Measurements from ENCODE around the gene GRID2.

GRID2 gene

DNA sequence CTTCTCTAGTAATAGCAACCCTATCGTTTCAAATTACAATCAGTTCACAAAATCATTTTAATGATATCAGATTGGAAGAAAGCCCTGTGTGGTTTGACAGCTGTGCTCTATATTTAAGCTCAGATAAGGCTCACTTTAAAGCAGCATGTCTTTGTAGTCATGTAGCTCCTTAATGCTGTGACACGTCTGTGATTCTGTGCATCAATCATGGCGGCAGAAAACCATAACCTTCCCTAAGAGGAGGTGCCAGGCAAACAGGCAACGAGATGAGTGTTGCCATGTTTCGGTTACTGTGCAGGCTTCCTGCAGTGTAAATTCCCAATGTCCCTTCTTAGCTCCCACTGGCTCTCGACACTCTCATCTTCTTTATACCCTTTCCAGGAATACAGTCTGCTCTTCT is 212.7 kb downstream of the GRID2 start:
- FAIRE-seq (no peak), DNase-seq (ENCODE audit: insufficient read length, low spot score) (no peak)

DNA sequence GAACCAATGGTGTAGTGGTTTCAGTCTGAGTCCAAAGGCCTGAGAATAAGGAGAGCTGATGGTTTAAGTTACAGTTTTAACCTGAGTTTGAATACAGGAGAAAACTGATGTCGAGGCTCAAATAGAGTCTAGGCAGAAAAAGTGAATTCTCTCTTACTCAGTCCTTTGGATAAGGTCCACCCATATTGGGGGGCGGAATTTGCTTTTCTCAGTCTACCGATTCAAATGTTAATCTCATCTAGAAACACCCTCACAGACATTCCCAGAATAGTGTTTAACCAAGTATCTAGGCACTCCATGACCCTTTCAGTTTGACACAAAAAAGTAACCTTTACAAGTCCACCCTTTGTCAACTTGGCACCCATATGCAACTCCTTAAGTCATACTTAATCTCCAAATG is 216.0 kb downstream of the GRID2 start:
- DNase-seq (ENCODE audit: insufficient read length, low spot score) (no peak), FAIRE-seq (no peak)

DNA sequence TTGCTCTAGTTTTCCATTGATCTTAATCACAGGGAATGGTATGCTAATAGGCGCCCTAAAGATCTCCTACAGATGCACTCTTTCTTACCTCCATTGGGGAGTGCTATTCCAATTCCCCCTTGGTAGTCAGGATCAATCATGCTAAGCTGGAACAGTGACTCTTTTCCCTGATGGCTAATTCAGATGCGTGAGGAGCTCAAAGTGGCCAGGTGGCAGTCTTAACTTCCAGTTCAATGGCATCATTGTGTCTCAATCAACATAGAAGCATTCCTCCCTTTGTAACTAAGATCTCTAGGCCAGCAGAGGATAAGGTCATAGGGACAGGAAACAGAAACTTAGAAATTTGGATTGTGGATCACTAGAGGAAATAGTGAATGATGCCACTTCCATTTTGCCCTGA is 216.8 kb downstream of the GRID2 start:
- FAIRE-seq (no peak), DNase-seq (ENCODE audit: insufficient read length, low spot score) (no peak)

DNA sequence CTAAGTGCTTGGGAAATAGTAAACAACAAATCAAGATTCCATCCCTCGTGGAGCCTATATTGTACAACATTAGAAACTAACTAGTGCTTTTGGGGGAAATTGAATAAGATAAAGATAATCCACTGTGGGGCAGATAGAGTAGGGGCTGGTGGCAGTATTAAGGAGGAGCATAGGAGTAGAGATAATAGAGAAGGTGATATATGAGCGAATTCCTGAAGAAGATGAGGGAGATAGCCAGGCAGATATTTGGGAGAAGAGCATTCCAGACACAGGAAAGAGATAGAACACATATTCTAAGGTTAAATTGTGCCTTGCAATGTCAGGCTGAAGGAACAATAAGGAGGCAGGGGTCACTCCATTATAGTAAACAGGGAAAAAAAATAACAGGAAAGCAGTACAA is 218.2 kb downstream of the GRID2 start:
- DNase-seq (ENCODE audit: insufficient read length, low spot score), result no peak
- no peak for FAIRE-seq

DNA sequence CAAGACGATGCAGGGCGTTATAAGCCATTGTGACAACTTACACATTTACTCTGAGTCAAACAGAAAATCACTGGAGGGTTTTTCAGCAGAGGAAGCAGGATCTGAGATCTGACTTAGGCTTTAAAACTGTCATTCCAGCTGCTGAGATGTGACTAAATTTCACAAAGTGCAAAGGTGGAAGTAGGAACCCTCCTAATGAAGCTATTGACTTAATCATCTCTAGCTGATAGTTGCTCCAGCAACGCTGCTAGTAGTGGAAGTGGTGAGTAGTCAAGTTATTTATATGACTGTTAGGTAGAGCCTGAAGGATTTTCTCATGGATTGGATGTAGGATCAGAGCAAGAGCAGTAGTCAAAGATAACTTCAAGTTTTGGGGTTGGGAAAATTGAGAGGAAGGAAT is 218.6 kb downstream of the GRID2 start:
- no peak for DNase-seq (ENCODE audit: insufficient read length, low spot score)
- no peak for FAIRE-seq

DNA sequence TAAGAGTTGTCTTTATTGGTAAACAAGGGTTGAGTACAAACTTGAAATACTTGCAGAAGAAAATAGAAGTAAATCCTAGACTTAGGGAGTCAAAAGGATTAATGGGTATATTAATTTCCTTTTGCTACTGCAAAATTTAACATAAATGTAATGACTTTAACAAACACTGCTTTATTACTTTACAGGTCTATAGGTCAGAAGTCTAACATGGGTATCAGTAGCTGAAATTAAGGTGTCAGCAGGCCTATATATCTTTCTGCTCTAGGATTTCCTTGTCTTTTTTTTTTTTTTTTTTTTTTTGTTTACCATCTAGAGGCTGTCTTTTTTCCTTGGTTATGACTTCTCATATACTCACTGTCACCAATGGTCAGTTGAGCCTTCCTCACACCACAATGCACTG is 220.4 kb downstream of the GRID2 start:
- DNase-seq (ENCODE audit: insufficient read length, low spot score) (no peak), FAIRE-seq (no peak)

DNA sequence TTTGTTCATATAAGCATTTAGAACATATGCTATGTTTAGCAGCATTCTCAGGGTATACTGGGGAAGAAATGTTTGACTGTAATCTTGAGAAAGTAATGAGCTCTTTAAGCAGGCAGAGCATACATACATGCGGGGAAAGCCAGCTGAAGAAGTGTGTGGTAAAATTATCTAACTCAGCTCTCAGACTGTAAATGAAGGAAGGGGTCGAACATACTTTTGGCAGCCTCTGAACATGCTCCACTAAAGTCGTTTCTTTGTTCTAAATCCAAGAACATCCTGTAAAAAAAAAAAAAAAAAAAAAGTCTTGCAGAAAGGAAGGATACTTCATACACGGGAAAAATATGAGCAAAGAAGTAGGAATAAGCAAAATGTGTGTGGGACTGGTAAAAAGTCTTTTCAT is 224.8 kb downstream of the GRID2 start:
- FAIRE-seq, result no peak
- DNase-seq (ENCODE audit: insufficient read length, low spot score), result no peak

DNA sequence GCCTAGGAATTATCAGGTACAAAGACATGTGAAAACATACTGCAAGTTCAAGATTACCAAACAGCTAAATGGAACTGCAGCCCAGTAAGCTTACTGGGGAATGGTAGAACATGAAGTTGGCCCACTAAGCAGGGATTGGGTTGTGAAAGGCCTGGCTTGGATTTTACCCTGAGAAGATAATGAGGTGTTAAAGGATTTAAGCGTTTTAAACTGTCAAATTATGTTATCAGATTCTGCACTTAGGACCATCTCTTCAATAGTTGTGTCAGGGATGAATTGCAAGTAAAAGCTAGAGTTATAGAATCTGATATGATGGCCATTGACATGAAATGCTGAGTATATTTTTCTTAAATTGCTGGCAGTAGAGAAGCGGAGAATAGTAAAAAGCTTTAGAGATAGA is 225.7 kb downstream of the GRID2 start:
- DNase-seq (ENCODE audit: insufficient read length, low spot score) (no peak), FAIRE-seq (no peak)

DNA sequence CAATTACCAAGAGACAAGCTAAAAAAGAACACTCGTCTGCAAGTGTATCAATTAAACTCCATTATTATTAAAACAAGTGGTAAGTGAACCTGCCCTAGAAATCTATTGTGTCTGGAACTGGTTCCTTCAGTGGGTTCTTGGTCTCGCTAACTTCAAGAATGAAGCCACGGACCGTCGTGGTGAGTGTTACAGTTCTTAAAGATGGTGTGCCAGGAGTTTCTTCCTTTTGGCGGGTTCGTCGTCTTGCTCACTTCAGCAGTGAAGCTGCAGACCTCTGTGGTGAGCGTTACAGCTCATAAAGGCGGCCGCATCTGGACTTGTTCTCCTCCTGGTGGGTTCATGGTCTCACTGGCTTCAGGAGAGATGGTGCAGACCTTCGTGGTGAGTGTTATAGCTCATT is 231.8 kb downstream of the GRID2 start:
- FAIRE-seq, result no peak
- DNase-seq (ENCODE audit: insufficient read length, low spot score), result no peak

DNA sequence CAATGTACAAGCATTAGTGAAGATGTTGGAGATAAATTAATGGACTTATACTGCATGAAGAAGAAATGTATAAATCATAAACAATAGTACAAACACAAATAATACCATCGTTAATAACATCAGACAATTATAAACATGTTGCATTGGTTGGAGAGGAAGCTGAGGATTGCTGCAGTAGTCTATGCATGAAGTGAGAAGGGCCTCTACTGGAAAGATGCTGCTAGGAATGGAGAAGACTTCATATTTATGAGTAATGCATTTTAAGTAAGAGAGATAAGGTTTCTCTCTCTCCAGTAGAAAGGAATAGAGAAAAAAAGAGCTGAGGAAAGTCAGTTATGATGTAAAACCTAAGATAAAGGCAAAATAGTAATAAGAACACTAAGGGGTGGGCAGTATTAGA is 247.8 kb downstream of the GRID2 start:
- FAIRE-seq (no peak), DNase-seq (ENCODE audit: insufficient read length, low spot score) (no peak)

DNA sequence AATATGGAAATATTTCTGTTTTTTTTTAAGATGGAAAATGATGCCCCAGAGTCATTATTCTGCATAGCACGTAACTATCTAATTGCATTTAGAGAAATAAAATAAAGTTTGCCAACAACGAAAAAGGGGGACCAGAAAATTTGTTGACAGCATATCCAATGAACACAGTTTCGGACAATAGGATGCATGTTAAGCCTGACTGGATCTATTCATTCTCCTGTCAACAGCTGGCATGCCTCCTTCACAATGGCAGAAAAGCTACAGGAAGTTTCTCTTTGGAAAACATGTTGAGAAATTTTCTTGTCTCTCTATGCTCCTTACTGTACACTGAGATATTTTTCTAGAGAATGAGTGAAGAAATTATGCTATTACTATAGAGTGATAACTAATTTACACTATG is 262.5 kb downstream of the GRID2 start:
- FAIRE-seq, result no peak
- no peak for DNase-seq (ENCODE audit: insufficient read length, low spot score)

DNA sequence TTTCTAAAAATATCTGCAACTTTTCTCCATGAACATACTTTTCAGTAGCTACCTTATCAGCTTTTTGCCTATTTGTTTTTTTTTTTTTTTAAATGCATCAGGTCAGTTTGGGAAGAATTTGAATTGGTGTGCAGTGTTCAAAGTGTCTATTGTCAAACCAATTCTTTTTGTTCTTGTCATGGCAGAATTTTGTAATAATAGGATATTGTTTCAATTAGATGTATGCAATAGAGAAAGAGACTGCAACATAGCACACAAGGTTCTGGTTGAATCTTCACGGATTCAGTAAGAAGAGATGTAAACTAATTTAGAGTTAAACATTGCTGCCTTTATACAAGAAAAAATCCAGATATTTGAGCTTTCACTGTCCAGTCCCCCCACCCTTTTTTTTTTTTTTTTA is 277.1 kb downstream of the GRID2 start:
- DNase-seq (ENCODE audit: insufficient read length, low spot score) (no peak), FAIRE-seq (no peak)

DNA sequence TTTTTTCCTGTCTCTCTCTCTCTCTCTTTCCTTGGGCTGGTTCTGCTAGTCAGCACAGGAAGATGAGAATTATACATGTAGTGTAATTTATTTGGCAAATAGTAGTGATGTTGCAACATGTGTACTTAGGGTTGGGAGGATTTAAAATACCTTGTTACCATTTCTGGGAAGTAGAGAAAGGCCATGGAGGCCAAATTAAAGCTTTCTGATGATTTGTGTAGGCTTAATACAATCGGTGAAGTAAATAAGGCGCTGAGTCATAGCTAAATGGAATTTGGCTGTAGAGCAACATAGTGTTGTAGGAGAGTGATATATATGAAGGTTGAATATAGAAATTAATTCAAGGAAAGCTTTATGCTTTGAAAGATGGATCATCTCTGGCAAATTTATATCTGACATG is 295.3 kb downstream of the GRID2 start:
- FAIRE-seq (no peak), DNase-seq (ENCODE audit: insufficient read length, low spot score) (no peak)

DNA sequence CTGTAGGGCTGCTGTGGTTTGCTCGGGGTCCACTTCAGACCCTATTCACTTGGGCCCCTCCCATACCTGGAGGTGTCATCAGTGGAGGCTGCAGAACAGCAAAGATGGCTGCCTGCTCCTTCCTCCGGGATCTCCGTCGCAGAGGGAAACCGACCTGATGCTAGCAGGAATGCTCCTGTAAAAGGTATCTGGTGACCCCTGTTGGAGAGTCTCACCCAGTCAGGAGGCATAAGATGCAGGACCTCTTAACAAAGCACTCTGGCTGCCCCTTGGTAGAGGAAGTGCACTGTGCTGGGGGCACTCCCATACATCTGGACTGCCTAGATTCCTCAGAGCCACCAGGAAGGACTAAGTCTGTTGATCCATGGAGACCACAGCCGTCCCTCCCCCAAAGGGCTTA is 296.9 kb downstream of the GRID2 start:
- no peak for FAIRE-seq
- no peak for DNase-seq (ENCODE audit: insufficient read length, low spot score)

DNA sequence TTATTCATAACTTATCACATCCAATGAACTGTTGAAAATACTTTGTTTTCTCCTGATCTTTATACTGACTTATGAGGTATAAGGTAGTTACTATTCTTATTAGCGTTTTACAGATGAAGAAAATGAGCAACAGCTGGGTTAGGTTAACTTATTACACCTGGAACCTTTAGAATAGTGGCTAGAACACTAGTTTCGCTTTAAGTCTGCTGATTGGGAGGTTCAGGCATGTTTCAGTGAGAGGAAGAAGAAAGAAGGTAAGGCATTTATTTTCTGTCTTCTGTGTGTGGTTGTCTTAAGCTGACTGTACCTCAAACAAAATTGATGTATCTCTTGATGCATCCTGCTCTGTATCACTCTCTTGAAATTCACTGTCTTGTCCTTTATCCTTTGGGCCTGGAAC is 302.5 kb downstream of the GRID2 start:
- DNase-seq (ENCODE audit: insufficient read length, low spot score), result no peak
- no peak for FAIRE-seq

DNA sequence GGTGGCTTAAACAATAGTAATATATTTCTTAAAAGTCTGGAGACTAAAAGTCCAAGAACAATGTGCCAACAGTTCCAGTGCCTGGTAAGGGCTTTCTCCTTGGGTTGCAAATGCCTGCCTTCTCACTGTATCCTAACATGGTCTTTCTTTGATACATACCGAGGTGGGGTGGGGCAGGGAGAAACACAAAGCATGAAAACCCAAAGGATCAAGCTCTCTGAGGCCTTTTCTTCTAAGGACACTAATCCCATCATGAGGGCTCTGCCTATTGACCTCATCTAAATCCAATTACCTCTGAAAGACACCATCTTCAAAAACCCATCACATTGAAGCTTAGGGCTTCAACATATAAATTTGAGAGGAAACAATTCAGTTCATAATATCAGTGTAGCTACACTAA is 311.3 kb downstream of the GRID2 start:
- FAIRE-seq (no peak), DNase-seq (ENCODE audit: insufficient read length, low spot score) (no peak)

DNA sequence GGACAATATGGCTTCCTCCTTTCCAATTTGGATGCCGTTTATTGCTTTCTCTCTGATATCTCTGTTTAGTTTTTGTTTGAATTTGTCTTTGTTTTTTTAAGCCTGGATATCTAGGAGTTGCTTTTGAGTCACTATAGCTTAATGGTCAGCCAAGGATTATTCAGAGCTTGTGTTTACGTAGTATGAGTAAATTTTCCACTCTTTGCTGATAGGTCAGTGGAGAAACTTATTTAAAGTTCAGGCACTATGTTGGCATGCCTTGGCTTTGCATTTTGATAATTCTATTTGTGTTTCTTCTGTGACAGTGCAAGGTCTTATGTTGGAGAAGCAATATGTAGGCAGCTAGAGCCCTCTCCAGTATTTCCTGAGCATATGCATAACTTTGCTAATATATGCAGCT is 315.2 kb downstream of the GRID2 start:
- no peak for FAIRE-seq

DNA sequence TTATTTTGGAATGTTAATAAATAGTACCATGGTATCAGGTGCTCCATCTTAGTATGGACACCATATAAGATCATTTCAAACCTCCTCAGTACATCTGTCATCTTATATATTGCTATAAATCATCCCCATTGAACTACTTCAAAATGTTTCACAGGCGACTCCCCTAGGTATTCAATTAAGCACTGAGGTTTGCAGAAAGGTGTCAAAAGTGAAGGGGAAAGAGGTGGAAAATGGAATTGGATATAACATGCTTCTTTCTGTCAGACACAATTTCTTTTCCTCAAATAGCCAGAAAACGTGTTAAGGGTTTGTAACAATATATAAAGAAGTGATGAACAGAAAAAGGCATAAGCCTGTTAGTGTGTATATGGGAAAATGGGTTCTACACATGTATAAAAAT is 325.5 kb downstream of the GRID2 start:
- FAIRE-seq (no peak), DNase-seq (ENCODE audit: insufficient read length, low spot score) (no peak)

More for the DNA sequence above, 315.2 kb downstream of the GRID2 start:
- DNase-seq (ENCODE audit: insufficient read length, low spot score), result no peak

DNA sequence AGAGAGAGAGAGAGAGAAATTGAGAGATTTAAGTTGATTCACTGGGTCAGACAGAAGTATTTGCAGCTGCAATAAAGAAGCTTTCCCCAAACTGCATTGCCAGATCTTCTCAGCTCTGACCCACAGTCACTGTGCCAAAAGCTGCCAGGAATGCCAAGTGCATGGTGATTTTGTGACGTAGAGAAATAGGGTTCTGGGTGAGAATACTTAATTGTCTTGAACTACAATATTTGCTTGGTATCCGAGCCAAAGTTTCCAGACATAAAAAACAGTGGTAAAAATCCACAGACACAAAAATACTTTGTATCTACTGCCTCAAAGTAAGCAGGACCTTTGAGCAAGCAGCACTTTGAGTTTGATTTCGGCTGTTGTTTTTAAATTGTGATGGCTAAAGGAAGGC is 331.1 kb downstream of the GRID2 start:
- DNase-seq (ENCODE audit: insufficient read length, low spot score) (no peak), FAIRE-seq (no peak)

DNA sequence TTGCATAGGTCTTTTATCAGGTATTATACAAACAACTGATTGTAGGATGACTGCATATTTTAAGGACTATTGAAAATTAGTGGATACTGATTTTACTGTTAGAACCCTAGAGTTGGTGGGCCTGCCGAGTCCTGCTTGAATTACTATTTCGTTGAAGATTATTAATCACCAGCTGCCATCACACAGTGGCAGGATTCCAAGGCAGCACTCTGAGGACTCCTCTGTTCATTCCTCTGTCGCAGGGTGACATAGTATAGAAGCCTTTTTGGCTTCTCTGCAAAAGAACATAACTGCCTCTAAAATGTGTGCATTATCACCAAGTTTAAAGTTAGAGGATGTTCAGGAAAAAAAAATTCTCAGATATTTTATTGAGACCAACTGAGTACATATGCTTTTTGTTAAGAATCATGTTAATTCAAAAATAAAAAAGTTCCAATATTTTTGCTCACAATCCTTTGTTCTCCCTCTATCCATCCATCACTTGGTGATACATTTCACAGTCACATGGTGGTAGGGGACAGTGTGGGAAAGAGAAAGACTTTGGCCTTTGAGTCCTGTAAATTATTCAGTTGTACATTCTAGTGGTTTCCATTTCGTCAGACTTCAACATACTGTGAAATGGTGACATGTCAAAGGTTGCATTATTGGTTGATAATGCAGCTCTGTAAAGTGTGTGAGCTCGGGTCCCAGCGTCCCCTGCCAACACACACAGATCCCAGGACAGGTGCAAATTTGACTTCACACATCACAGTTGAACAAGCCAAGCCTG is 332.5 kb downstream of the GRID2 start:
- FAIRE-seq (no peak), DNase-seq (ENCODE audit: insufficient read length, low spot score) (no peak)

DNA sequence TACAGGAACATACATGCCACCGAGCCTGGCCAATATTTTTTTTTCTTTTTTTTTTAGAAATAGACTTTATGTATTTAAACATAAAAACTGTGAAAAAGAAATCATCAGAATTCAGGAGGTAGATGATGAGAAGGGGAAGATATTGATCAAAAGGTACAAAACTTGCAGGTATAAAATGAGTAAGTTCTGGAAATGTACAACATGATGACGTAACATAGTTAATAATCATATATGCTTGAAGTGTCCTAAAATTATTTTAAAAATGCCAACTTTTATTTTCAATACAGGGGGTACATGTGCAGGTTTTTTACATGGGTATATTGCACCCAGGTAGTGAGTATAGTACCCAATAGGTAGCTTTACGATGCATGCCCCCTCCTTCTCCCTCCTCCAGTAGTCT is 337.6 kb downstream of the GRID2 start:
- DNase-seq (ENCODE audit: insufficient read length, low spot score), result no peak

DNA sequence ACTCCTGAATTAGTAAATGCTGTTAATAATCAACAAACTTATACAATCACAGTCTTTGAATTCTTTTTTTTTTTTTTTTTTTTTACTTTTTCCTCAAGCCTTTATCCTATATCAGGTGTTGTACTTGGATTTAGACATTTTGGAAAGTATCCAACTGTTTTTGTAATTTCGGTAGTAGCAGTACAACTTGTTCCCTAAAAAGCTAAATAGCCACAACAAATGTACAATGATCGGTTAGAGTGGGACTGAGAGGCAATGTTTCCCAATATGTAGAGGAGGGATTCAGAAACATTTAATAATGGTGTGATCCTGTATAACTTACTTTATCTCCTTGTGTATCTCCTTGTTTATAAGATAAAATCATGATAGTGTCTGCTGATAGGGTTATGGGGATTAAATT is 343.1 kb downstream of the GRID2 start:
- DNase-seq (ENCODE audit: insufficient read length, low spot score) (no peak), FAIRE-seq (no peak)

More for the DNA sequence above, 337.6 kb downstream of the GRID2 start:
- FAIRE-seq, result no peak

DNA sequence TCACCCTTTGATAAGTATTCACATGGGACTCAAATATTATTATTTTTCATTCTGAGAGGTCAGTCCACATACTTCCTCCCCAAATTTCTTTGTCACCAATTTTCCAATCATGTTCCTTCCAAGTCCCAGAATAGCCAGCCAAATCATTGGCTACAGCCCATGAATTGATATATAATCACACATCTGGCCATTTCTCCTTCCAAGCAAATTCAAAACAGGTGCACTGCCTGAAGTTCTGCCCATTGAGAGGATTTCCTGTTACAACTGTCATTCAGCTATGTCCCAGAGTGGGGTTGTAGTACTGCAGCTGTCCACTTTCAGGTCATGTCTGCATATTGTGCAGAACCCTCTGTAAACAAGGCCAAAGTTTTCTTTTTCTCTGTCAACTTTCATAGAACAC is 347.8 kb downstream of the GRID2 start:
- FAIRE-seq, result no peak
- DNase-seq (ENCODE audit: insufficient read length, low spot score), result no peak
